Stimulated activated CD4-positive, alpha-beta T cell treated with anti-CD3 and anti-CD28 coated beads, Interleukin-1b, Interleukin-23, amount 100 ng/mL, for 24 hours (primary cell): ENCODE data around the gene EEF1AKMT2.

Experiments used
- DNase-seq, 4 experiments: peaks; one replicate each; pipeline ENCODE4 v3.0.0-alpha.2; 2020; ENCODE audit warnings: low read depth in 4 of 4, low spot score in 1 of 4

EEF1AKMT2 gene

GRCh38 chr10:124739119-124739921 lies 52.4 kb downstream of the EEF1AKMT2 start:
- DNase-seq, result no peak

GRCh38 chr10:124738441-124738840 lies 53.2 kb downstream of the EEF1AKMT2 start:
- no peak for DNase-seq

GRCh38 chr10:124737708-124738107 lies 54.0 kb downstream of the EEF1AKMT2 start:
- DNase-seq, result no peak

- no peak for DNase-seq
Observed at GRCh38 chr10:124737221-124737620, 54.5 kb downstream of the EEF1AKMT2 start.

GRCh38 chr10:124736491-124737136 lies 55.1 kb downstream of the EEF1AKMT2 start:
- no peak for DNase-seq

GRCh38 chr10:124735491-124736286 lies 56.0 kb downstream of the EEF1AKMT2 start:
- no peak for DNase-seq

GRCh38 chr10:124734311-124735166 lies 57.1 kb downstream of the EEF1AKMT2 start:
- no peak for DNase-seq

GRCh38 chr10:124733571-124734245 lies 58.0 kb downstream of the EEF1AKMT2 start:
- no peak for DNase-seq

- peak in 2 of 4 experiments; percentile 53 to 60 for DNase-seq
Observed at GRCh38 chr10:124732931-124733570, 58.6 kb downstream of the EEF1AKMT2 start.

GRCh38 chr10:124731551-124731950 lies 60.1 kb downstream of the EEF1AKMT2 start:
- DNase-seq, result no peak

- no peak for DNase-seq
Observed at GRCh38 chr10:124730790-124731189, 60.9 kb downstream of the EEF1AKMT2 start.

- DNase-seq, result no peak
Observed at GRCh38 chr10:124728830-124729661, 62.6 kb downstream of the EEF1AKMT2 start.

- no peak for DNase-seq
Observed at GRCh38 chr10:124728071-124728829, 63.4 kb downstream of the EEF1AKMT2 start.

GRCh38 chr10:124727361-124727960 lies 64.2 kb downstream of the EEF1AKMT2 start:
- DNase-seq, result no peak

GRCh38 chr10:124725791-124726190 lies 65.9 kb downstream of the EEF1AKMT2 start:
- DNase-seq, result no peak

GRCh38 chr10:124725171-124725631 lies 66.5 kb downstream of the EEF1AKMT2 start:
- DNase-seq, result no peak

GRCh38 chr10:124724279-124725027 lies 67.2 kb downstream of the EEF1AKMT2 start:
- DNase-seq, result no peak
